GM21825 (cell line): Measurements from ENCODE around the gene NDUFS6.
"Not testable (repeated sequence)": the region's sequence is repeated elsewhere in the genome, so short reads cannot be mapped to it uniquely, and the experiment has no call there.

Experiments used
- ATAC-seq: cut with Tn5 transposase; IDR thresholded peaks from one replicate; pipeline ENCODE4 v1.9.1; 2021; ENCODE audit warnings: mild to moderate bottlenecking, moderate library complexity; ENCODE audit not compliant: unreplicated experiment

The NDUFS6 gene

DNA sequence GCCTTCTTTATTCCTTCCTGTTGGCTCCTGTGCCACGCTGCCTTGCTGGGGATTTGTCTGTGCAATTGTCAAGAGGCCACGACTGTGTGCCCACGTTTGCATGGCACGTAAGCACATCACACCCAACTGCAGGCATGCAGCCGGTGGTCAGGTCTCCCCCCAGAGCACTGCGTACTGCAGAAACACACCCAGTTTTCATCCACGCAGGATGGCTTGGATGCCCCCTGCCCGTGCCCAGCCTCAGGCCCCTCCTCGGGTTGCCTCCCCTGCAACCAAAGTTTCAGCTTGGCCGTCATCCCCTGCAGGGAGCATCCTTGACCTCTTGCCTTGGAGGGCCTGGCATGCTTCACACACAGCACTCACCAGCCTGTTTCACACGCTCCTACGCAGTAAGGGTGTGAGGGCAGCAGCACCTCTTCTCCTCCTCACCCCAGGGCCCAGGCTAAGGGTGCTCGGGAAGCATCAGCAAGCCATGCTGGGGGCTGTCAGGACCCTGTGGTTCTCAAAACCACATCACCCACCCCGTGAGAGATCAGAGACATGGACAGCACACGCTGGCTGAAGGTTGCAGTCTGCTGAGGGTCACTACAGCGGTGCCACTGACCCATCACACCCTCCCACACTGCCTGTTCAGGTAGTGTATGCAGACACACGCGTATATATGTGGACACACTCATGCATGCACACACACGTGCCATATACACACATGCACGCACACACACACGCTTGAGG, 4.7 kb upstream of the NDUFS6 start:
- no peak for ATAC-seq

DNA sequence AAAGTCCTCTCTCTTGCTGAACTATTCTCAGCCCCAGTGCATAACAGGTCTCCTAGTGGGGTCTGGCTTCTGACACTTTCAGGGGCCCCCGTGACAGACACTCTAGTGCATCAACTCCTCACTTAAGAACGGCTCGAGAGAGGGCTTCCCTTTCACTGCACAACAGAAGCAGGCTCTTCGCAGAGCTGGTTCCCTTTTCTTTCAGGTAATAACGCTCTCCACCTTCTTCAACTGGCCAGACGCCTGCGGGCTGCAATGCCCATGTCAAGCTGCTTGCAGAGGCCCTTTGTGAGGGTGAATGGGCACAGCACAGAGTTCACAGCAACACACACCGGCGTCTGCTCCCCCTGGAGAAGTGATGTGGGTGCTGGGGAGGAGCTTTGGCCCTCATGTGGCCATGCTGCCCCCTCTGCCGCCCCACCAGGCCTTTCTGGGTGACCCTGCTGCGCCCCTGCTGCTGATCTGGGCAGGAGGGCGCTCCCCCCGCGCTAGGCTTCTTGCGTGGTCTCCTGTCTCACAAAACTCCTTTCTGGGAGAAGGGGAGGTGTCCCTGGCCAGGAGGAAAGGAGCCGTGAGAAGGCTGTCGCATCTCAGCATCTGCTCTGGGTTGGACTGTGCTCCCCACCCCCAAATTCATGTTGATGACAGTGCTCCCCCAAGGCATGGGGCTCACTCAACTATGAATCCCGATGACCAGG, 4.0 kb upstream of the NDUFS6 start:
- no peak for ATAC-seq

DNA sequence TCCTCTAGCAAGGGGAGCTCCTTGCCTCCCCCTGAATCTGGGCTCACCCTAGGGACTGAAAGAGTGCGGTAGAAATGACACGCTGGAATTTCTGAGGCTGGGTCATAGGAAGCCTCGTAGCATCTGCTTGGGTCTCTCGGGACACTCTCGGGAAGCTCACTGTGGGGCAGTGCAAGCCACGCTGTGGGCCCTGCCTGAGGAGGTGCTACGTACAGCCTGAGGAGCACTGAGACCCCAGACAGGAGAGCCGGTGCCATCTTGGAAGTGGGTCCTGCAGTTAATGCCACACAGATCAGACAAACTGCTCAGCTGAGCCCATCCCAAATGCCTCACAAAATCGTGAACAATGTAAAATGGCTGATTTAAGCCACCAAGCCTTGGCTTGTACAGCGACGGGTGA, 3.4 kb upstream of the NDUFS6 start:
- no peak for ATAC-seq

DNA sequence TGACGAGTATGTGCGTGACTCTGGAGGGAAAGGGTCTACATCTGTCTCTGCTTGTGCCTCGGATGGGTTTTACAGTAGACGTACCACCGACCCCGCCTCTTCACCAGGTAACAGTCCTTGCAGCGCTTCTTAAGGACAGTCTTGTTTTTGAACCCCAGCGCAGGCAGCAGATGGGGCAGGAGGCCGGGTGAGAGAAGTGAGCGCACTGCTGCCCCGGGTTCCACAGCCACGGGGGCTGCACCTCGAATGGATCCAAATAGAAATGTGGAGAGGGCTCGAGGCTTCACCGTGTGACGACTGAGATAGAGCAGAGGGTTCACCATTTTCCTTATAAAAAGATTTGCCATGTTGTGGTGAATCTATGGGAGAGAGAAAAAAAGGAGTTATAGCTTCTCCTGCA, 2.6 kb upstream of the NDUFS6 start:
- not testable (repeated sequence) for ATAC-seq

DNA sequence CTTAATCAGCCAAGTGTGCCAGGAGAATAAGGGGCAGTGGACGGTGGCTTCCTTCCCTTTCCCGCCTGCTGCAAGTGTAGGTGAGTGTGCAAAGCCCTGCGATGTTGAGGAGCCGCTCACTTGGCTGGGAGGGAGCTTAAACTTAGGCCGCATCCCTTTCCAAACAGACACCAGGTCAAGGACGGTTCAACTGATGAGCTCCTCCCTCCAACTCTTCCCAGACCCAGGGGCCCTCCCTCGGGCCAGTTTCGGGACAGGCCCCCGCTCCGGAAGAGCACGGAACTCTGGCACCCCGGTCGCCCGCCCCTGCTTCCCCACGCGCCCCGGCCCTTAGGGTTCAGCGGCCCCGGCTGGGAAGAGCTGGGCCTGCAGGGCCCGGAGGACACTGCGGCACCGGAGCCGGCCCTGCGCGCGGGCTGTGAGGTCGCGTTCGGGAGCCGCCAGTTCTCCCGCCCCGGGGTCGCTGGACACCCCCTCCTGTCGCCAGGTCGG, 2.1 kb upstream of the NDUFS6 start:
- peak; percentile 29 for ATAC-seq

DNA sequence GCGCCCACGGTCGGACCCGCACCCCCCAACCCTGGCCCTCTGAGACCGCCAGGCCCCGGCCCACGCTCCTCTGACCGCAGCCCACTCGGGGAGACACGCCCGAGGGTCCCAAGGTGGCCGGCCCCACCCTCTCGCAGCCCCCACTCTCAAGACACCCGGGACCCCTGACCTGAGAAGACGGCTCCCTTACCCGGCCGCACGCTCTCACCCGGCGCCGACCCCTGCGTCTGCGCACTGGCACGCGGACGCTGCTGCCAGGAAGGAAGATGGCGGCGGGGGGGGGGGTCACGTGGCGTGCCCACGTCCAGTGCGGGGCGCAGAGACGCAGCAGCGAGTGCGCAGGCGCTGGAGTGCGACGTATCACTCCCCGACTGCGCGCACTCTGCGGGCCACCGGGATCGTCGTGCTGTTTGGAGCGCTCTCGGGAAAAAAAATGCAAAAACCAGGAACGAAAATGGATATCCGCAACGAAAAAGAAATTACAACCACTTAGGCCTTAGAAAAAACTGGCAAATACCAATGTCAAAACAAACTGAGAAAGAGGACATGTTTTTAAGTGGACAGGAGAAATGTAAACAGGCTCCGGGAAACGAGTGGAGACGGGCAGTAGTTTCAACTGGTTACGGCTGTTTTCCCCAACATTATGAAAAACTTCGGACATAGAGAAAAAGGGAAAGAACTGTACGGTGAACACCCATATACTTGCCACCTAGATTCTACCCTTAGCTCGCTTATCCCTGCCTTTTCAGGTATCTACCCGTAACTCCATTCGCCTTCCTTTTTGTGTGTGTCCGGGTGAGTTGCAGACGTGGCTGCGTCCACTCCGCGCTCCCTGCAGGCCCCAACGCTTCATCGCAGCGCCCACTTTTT, 1.4 kb upstream of the NDUFS6 start, which contains the start of gene MRPL36:
Gene MRPL36 (minus strand): TSS at position 236 of the 870 bp plus-strand sequence. CDS start 902 bp downstream, outside the sequence.
- ATAC-seq, result peak; percentile 42

DNA sequence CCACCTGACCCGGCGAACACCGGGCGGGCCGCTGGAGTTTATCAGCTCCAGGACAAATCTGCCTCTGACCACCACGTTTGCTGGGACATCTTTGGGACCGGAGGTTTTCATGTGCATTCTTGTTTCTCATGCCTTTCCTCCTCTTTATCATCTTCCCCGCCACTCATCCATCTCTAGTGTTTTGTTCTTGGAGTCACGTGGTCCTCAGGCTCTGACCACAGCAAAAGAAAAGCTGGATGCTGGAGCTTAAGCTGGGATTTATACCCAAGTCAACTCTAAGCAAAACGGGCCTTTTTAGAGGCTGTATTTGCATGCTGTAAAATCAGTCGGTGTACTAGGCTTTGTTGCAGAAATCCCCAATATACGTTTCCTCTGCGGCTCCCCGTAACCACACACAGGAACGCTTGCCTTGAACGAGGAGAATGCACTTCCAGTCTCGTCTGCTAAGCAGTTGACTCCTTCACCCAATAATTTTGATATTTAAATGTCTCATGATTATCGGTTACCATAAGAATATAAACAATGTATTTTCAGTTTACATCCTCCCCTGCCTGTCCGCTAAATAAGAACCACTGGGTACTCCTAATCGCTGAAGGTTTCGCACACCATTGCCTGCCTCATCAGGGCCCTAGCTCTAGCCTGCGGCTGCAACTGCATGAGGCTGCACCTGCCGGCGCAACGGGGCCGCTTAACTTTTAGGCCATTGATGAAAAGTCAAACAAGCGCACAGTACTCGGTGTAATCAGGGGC, 560 bp upstream of the NDUFS6 start:
- peak; percentile 28 for ATAC-seq

DNA sequence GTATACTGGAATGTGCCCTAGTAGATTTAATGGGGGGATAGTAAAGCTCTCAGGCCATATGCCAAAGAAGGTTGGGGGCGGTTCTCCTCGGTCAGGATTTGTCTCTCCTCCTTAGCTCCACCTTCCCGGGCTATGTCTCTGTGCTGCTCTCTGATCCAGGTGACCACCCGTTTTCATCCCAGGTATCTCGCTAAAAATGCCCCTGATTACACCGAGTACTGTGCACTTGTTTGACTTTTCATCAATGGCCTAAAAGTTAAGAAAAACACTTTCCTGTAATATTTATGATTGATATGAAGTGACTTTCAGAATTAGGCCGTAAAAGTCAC, 724 bp downstream of the NDUFS6 start:
- no peak for ATAC-seq

DNA sequence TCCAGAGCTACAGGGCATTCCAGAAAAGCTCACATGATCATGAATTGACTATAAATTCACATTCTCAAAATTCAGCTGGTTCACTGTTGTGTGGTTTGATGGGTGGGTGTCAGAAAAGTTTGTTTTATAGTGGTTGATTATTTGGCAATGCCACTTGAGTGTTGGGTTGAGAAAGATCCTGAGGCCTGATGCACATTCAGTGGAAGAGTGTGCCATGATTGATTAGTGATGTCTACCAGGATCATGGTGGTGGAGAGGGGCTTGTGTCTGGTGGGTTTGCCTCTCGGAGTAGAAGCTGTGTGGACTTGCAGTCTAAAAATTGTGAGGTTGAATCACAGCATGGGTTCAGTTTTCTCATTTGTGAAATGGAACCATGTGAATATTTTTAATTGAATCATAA, 2.0 kb downstream of the NDUFS6 start:
- ATAC-seq, result no peak

DNA sequence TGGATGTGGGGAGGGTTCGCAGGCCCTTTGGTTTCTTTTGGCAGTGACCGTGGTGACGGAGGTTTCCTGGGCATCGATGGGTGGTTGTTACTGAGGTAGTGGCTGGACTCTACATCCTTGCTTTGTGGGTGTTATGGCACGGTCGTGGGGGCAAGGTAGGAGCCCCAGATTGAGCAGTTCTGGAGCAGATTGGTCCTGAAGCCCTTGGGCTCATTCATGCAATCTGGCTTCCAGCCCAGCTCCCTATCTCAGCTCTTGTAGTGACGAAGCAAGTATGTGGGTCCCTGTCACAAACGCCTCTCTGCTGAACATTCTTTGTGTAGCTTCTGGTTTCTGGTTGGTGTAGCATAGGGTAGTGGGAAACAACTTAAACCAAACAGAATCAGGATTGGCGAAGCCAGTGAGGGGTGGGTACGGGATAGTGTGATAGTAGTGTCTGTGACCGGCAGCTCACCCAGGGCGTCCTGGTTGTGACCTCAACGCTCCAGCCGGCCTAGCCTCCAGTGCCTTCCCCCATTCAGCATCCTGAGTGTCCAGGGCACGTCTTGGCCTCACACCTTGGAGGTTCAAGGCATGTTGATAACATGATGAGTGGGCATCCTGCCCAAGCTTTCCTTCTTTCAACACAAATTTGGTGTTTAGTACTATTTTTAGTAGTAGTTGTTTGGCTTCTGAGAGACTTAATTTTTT, 2.9 kb downstream of the NDUFS6 start:
- ATAC-seq, result no peak

DNA sequence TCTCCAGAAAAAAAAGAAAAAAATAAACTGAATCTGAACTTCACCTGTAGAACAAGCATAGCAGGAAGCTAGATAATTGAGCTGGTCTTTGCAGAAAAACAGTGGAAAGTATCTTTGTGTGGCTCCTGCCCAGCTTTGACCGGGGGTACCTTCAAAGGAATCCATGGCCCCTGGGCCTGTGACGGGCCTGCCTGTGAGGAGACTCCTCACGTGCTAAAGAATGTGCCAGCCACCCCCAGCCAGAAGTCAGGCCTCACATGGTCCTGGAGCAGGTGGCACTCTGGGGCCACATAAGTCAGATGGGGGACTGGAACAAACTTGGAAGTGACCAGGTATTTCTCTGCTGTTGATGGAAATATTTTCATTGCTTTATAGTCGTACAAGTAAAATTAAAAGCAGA, 4.1 kb downstream of the NDUFS6 start:
- ATAC-seq, result no peak

DNA sequence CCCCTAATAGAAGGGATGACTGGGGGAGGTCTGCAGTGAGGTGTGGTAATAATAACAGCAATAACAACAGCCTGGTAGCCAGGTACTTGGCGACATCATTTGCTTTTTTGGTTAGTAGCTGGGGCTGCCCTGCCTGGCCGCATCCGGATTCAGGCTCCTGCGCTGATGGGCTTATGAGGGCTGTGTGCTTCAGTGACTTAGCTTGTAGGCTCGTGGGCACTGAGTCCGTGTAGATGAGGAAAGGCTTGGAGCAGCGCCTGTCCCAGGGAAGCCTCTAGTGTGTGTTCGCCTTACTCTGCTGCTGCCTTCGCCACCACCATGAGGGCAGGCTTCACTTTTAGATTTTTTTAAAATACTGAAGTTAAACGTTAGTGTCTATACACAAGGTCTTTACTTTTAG, 4.5 kb downstream of the NDUFS6 start:
- ATAC-seq, result no peak

DNA sequence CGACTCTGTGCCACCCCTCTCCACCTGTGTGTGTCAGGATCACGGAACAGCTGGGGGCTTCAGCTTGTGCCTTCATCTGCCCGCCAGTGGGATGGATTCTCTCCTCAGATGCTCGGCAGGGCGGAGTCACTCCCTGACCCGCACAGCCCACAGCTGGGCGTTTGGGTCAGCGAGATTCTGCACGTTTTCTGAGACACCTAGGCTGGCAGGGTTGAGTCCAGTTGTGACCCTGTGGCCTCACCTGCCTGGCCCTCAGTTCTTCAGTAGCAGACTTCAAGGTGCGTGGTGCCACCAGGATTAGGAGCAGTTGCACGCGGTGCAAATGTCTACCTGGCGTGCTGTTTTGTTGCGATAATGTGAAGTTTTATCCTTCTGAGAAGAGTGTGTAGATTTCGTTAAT, 5.0 kb downstream of the NDUFS6 start:
- ATAC-seq, result no peak

DNA sequence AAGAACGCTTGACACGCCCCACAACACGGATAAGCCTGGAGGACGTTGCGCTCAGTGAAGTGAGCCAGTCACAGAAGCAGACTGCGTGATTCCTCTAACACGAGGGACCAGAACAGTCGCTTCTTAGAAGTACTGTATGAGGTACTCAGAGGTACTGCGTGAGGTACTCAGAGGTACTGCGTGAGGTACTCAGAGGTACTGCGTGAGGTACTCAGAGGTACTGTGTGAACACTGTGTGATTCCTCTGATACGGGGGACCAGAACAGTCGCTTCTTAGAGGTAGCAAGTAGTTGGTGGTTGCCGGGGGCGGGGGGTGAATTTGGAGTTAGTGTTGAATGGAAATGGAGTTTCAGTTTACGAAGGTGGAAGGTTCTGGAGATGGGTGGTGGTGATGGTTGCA, 5.8 kb downstream of the NDUFS6 start:
- no peak for ATAC-seq

DNA sequence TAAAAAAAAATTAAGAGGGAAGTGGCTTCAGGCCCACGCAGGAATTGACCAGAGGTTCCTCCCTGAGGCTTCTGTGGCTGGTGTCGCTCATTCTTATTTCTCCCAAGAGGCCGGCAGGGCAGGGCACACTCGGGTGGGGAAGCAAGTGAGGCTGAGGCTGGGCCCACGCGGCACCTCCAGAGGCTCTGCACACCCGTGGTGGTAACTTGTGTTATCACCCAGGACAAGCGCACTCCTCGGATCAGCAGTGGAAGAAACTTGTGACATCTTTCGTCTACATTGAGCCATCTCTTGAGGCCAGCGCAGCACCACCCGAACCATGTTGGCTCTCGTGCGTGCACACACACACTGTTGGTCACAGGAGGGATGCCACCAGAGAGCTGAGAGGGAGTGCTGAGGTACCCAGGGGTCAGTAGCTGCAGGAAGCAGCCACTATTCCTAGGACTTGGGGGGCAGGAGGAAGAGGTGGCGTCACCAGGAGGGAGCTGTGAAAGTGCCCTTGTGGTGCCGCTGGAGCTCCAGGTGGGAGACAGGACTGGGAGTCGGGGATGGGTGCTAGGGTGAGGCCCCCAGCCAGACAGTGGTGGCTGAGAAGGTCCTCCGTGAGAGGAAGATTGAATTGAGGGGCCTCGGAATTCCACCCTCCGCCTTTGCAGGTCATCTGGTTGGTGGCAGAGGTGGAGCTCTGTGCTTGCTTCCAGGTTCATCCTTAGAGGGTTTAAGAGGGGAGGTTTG, 6.4 kb downstream of the NDUFS6 start:
- ATAC-seq, result no peak

DNA sequence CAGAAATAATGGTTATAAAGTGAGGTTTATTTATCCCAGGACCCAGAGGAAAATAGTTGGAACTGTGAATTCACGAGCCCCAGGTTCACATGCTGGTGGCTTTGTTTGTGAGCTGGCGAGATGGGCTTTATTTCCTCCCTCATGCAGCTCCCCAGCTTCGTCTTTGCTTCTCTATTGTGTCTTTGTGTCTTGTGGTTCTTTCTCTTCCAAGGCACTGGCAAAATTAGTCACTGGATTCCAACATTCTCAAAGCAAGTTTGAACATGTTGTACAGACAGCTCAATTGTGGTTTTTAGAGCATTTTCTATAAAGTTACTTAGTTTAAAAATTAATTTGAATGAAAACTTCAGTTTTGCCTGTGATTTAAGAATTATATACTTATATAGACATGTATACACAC, 7.2 kb downstream of the NDUFS6 start:
- no peak for ATAC-seq

DNA sequence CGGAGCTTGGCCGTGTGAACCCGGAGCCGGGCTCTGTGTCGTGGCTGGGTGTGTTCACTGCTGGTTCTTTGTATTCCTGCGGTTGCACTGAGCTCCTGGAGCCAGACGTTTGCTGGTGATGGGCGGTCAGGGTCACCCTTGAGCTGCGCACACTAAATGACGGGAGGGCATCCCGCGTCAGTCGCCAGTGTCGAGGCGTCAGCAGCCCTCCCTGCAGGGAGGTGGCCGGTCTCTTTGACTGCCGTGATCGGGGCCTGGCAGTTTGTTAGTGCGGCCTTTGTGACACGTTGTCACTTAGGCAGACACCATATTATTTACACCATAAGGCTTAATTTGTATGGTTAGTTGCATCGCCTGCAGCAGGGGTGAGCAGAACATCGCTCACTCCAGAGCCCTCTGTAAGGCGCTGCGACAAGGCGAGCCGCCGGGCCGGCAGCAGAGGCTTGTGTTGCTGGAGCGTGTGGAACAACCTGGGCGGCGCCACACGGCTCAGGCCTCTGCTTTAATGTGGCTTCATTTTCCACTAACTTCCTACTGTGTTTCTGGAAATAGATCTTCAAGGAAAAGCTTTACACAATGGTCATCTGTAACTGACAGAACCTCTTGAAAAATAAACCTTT, 8.3 kb downstream of the NDUFS6 start:
- ATAC-seq, result no peak

DNA sequence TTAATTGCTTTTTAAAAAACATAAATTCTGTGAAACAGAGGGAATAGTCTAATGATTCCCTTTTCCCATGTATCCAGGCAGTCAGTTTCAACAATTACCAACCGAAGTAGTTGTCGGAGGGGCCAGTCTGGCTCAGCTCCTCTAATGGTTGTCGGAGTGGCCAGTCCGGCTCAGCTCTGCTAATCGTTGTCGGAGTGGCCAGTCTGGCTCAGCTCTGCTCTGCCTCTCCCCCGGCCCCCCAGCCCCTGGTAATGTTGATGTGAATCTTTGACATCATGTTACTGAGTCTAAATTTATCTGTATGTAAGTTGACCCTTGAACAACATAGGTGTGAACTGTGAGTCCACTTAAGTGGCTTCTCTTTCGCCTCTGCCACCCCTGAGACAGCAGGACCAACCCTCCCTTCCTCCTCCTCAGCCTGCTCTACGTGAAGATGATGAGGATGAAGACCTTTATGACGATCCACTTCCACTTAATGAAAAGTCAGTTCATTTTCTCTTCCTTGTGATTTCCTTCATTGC, 9.4 kb downstream of the NDUFS6 start:
- no peak for ATAC-seq
